ENCODE measurements around the gene DHRS7B. TPM values are rescaled to one million over a fixed set of nuclear protein-coding genes. Genes with fewer than 3 reads are reported as not detected.

The DHRS7B gene
- total and polyA plus RNA-seq, 4 donors, result 14.3 to 21.9 (median 18.7) TPM

- Histone ChIP-seq H3K36me3 (ENCODE audit: control insufficient read depth in 4 of 4, insufficient read depth in 3 of 4, low read depth in 1 of 4, low read length in 3 of 4) (peaks cover 0 to 8% (median 2%) of the 10 kb centered on the region in 4 donors), H3K9ac (ENCODE audit: low read depth in 1 of 2, low read length in 2 of 2) (no peak overlapping the region), H3K9me3 (ENCODE audit: control insufficient read depth in 4 of 4, low read length in 3 of 4) (no peaks in the 10 kb centered on the region), H3K4me1 (ENCODE audit: control insufficient read depth in 4 of 4, insufficient read depth in 4 of 4, low read length in 3 of 4) (peaks cover 0 to 7% (median 3%) of the 10 kb centered on the region in 4 donors), H3K27ac (ENCODE audit: low read depth in 1 of 2, low read length in 2 of 2) (no peak overlapping the region), H3K4me3 (ENCODE audit: low read depth in 1 of 3, low read length in 3 of 3) (no peak overlapping the region), H3K27me3 (ENCODE audit: control insufficient read depth in 4 of 4, insufficient read depth in 4 of 4, low read length in 3 of 4) (no peaks in the 10 kb centered on the region)
- no peak for TF ChIP-seq CTCF (IDR thresholded peaks at IDR 0.05; ENCODE audit: low read depth, low read length, missing input control)
- no peak for TF ChIP-seq FOXA2 (IDR thresholded peaks at IDR 0.05)
- TF ChIP-seq MAX (IDR thresholded peaks at IDR 0.05), result no peak
- no peak for TF ChIP-seq EGR1 (IDR thresholded peaks at IDR 0.05; ENCODE audit: low read depth in 2 of 2)
- TF ChIP-seq HNF4A (conservative IDR thresholded peaks at IDR 0.05), result no peak
- no peak for TF ChIP-seq SP1 (IDR thresholded peaks at IDR 0.05)
- no peak for TF ChIP-seq ZBTB33 (IDR thresholded peaks at IDR 0.05)
- TF ChIP-seq NR2F2 (IDR thresholded peaks at IDR 0.05), result no peak
- no peak for TF ChIP-seq FOXA1 (IDR thresholded peaks at IDR 0.05)
- TF ChIP-seq TAF1 (conservative IDR thresholded peaks at IDR 0.05), result no peak
- TF ChIP-seq HNF4G (IDR thresholded peaks at IDR 0.05), result no peak
- TF ChIP-seq JUND (IDR thresholded peaks at IDR 0.05), result no peak
- TF ChIP-seq REST (IDR thresholded peaks at IDR 0.05), result no peak
- TF ChIP-seq RXRA (IDR thresholded peaks at IDR 0.05), result no peak
- no peak for TF ChIP-seq RAD21 (IDR thresholded peaks at IDR 0.05)
- no peak for TF ChIP-seq ATF3 (IDR thresholded peaks at IDR 0.05)
- no peak for TF ChIP-seq GABPA (IDR thresholded peaks at IDR 0.05 in 1 of 2, conservative IDR thresholded peaks at IDR 0.05 in 1 of 2)
- 93% methylated on average over 2 of the region's 2 CpGs for WGBS
- no peak for DNase-seq (ENCODE audit: low spot score)
These were observed 46.8 kb downstream of the DHRS7B start for GRCh38 chr17:21173543-21173942.

Data from liver (tissue), 9 donors.